ENCODE results near the gene HAGHL.
"Not testable (repeated sequence)": the region's sequence is repeated elsewhere in the genome, so short reads cannot be mapped to it uniquely, and the experiment has no call there.

Gene HAGHL

DNA sequence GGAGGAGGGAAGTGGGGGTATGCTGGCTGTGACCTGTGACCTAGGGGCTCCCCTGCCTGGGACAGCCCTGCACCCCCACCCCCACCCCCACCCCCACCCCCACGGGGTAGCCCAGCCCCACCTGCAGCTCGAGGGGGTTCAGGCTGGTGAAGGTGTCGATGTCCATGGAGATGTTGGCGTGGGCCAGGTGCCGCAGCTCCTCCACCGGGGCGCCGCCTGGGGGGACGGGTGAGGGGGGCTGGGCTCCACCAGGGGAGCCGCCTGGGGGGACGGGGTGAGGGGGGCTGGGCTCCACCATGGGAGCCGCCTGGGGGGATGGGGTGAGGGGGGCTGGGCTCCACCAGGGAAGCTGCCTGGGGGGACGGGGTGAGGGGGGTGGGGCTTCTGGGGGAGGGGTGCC lies 43.5 kb downstream of the HAGHL start:
- no peak for DNase-seq (ENCODE audit: low read depth, low spot score)

DNA sequence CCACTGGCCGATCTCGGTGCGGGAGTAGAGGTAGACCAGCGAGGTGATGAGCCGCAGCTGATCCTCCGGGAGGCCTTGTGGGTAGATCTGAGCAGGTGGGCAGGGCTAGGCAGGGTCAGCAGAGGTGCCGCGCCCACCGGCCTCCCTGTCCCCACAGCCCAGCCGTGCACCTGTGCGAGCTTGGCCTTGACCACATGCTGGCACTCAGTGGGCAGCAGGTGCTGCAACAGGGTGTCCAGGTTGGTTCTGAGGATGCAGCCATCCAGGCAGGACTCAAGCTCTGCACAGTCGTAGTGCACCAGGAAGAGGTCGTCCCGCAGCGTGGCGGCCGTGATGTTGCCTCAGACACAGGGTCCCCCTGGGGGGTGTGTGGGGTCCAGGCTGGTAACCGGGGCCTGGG lies 46.1 kb downstream of the HAGHL start:
- no peak for DNase-seq (ENCODE audit: low read depth, low spot score)

DNA sequence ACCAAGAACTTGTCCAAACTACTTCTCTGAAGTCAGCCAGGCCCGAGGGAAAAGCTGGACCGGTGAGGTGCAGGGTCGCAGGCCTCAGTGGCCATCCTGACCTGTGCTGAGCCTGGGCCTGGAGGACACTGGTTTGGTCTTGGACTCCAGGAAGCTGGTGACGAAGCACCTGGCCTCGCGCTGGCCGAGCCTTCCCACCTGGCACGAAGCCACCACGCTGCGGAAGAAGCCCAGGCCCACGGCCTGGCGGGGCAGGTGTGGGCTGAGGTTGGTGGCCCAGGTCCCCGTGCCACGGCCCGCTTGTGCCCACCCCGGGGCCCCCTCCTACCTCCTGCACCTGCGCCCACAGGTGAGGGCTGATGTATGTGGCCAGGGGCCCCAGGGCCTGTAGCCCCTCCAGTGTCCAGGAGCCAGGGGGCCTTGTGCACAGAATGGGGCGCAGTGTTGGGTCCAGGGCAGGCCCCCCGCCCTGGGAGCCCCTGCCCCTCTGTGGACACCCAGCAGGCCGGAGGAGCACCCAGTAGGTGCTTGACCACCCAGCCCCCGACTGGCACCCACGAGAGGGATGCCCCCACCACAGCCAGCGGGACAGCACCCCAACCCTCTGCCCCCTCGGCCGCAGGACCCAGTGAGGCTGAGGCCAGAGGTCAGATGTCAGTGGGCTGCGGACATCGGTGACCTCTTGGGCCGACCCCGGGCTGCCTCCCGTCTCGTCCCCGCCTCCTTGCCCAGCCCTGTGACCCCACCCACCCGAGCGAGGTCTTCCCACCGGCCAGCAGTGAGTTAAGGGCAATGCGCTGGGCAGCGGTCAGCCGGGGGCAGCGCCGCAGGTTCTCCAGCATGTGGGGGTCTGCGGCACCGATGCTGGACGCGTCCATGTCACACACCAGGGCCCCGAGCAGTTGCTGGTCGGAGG lies 47.4 kb downstream of the HAGHL start:
- no peak for DNase-seq (ENCODE audit: low read depth, low spot score)

DNA sequence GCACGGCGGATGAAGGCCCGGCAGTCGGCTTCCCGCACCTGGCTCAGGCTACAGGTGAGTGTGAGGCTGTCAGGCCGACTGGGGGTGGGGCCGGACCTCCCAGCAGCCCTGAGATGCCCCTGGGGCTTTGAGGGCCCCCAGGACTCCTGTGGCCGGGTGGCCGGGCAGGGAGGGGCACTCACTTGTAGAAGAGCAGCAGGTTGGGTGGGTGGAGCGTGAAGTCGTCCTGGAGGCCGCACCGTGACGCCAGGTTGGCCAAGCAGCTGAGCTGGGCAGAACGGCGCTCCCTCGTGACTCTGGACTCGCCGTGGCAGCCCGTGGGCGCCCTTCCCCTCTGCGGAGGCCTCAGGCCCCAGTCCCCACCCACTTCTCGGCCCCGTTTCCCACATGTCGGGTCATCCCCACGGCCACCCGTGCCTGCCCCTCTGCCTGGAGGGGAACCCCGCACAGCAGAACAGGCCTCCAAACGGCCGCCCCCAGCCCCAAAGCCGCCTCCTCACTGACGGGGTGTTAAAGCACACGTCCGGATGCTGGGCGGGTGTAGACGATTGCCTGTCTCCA lies 48.4 kb downstream of the HAGHL start:
- no peak for DNase-seq (ENCODE audit: low read depth, low spot score)

DNA sequence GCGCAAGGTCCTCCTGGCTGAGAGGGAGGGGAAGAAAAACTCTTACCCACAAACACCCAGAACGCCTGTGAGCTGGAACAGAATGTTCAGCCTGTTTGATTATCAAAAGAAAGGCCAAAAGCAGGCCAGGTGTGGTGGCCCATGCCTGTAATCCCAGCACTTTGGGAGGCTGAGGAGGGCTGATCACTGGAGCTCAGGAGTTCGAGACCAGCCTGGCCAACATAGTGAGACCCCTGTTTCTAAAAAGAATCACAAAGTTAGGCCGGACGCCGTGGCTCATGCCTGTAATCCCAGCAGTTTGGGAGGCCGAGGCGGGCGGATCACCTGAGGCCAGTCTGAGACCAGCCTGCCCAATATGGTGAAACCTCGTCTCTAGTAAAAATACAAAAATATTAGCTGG lies 49.4 kb downstream of the HAGHL start:
- not testable (repeated sequence) for DNase-seq (ENCODE audit: low read depth, low spot score)

DNA sequence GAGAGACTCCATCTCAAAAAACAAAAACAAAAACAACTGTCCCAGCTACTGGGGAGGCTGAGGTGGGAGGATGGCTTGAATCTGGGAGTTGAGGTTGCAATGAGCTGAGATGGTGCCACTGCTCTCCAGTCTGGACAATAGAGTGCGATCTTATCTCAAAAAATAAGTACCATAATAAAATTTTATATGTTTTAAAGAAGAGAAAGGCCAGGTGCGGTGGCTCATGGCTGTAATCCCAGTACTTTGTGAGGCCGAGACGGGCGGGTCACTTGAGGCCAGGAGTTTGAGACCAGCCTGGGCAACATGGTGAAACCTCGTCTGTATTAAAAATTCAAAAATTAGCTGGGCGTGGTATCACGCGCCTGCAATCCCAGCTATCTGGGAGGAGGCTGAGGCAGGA lies 49.9 kb downstream of the HAGHL start:
- no peak for DNase-seq (ENCODE audit: low read depth, low spot score)

DNA sequence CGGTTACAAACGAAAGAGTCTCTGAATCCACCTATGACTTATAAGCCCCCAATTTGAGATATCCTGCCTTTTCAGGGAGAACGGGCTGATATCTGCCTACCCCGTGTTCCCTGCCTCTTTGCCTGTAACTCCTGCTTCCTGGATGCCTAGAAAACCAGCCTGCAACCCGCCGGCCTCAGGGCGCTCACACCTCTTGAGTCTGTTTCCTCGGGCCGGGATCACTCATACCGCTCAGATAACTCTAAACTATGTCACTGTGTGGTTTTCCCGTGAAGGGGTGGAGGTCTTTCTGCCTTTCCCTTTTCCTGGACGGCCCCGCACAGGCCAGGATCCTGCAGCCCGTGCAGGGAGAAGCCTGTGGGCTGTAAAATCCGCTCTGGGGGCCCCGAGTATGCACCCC lies 50.9 kb downstream of the HAGHL start:
- no peak for DNase-seq (ENCODE audit: low read depth, low spot score)

DNA sequence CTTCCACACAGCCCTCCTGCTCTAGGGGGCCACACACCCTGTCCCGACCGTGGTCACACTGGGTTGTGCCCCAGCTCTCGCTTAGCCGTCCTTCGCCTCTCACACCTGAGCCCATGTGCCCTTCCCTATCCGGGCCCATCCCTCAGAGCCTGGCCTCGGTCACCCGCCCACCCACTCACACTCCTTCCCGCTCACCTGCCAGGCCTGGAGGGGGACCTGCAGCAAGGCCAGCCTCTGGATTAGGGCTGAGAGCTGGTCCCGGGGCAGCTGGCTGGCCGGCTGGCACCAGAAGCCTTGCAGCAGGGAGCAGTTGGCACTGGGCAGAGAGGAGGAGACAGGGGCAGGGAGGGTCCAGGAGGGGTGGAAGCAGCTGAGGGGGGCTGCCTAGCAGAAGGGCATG lies 51.5 kb downstream of the HAGHL start:
- DNase-seq (ENCODE audit: low read depth, low spot score) = no peak

DNA sequence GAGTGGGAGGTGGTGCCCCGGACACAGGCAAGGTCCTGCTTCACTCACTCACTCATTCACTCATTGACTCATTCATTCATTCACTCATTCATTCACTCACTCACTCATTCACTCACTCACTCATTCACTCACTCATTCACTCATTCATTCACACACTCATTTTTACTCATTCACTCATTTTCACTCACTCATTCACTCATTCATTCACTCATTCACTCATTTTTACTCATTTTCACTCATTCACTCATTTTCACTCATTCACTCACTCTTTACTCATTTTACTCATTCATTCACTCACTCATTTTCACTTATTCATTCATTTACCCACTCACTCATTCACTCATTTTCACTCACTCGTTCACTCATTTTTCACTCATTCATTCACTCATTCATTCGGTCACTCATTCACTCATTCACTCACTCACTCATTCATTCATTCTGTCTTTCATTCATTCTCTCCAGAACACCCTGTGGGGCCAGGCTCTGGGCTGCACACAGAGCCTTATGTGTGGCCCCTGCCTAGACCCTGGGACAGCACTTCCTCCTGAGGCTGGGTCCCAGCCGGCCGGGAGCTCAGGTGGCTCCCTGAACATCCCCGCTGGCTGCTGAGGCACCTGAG lies 52.1 kb downstream of the HAGHL start:
- no peak for DNase-seq (ENCODE audit: low read depth, low spot score)

Data from activated CD4-positive, CD25-positive, alpha-beta regulatory T cell treated with anti-CD3 and anti-CD28 coated beads, Interleukin-2, amount 50 U/mL, for 16 hours (primary cell).